ENCODE results near the gene NFE2L2.
"Not testable (repeated sequence)": the region's sequence is repeated elsewhere in the genome, so short reads cannot be mapped to it uniquely, and the experiment has no call there.

The NFE2L2 gene

DNA sequence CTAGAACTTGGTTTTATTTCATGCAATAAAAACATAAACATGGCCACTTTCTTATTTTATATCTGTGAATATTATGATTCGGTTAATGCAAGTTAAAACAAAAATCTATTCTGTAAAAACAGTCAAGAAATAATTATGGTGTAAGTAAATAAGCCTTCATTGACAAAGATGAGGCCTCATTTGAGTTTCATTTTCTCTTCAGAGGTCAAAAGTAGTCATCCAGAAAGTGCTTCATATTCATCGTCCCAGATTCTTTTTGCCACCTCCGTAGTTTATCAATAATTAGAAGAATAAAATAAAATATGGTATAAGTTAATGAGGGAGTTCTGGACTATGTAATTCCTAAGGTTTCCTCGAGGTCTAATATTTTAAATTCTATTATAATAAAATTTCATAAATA is 71.3 kb downstream of the NFE2L2 start:
- no peak for DNase-seq (ENCODE audit: low read depth)

DNA sequence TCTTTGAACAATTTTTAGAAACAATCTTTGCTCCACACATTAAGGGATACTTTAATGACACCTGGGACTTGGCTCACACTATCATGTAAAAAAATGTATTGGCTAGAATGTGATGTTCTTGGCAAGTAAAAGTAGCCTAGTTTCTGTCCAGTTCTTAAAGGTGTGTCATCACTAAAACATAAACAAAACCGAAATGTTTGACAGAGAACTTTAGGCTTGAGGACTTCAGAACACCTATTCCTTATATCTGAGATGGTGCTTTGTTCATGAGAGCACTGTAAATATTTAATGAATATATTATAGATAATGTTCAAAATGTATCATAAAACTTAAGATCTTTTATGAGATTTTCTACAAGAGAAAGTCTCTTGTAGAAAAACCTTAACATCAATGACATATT is 71.7 kb downstream of the NFE2L2 start:
- DNase-seq (ENCODE audit: low read depth): no peak

DNA sequence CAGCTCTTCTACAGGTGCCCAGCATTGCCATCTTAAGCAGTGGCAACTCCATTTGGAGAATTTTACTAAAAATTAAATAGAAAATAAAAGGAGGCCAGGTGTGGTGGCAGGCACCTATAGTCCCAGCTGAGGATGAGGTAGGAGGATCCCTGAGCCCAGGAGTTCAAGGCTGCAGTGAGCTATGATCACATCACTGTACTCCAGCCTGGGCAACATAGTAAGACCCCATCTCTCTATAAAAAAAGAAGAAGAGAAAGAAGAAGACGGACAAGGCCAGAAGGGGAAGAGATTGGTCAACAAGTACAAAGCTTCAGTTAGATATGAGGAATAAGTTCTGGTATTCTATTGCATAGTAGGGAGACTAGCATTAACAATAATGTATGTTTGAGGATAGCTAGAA is 73.6 kb downstream of the NFE2L2 start:
- no peak for DNase-seq (ENCODE audit: low read depth)

DNA sequence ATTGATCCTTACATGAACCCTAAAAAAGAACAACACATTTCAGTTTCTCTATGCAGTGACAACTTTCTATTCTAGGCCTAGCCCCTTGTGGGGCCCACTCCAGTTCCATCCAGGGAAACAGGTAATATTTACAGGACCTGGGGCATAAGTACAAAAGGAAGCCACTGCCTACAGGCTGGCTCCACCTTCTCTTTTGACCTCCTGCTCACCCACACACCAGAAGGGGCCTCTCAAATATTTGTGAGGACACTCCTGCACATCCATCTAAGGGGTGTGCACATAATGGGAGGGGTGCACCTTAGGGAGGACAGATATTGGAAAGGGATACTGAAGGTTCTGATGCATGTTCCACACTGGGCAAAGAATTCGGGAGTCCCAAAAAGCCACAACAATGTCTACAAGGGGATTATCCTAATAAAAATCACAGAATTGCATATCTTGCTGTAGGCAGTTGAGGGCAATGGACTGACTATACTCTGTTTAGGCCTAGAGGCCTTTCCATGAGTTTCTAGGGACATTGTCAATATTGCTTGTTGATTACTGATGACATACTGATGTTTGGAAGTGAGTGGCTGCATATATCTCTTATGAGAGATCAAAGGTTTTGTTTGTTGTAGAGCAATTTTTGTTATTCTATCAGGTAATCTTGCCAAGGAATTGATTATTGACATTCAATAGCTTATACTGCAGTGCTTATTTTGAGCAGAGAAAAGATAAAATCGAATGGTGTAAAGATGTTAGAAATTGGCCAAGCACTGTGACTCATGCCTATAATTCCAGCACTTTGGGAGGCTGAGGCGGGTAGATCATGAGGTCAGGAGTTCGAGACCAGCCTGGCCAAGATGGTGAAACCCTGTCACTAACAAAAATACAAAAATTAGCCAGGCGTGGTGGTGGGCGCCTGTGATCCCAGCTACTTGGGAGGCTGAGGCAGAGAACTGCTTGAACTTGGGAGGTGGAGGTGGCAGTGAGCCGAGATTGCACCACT is 75.8 kb downstream of the NFE2L2 start:
- DNase-seq (ENCODE audit: low read depth): no peak

DNA sequence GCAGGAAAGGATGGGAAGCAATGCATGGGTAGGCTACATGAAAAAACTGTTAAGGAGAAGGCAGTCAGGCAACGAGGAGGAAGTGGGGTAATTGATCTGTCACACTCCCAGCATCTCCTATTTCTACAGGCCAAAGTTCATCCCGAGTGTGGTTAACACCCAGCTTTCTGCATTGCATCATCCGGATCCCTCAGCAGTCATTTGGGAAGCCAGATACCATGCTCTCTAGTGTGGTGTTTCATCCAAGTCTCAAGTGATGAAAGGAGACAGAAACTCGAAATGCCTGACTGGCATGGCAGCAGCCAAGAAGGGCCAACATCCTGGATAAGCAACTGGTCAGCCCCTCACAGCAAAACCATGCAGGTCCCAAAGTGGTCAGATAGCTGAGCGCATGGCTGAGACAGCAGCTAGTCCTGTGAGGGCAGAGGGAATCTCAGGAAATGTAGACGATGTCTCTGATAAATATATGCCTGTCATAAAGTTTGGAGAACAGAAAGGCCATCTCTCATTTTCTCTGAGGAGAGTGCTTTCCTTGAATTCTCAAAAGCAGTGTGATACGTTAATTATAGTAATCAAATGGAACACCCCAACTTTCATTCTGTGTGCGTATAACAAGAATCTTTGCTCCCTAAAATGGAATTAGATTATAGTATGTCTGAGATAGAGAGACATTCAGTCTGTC is 76.8 kb downstream of the NFE2L2 start:
- DNase-seq (ENCODE audit: low read depth): peak; percentile 49

DNA sequence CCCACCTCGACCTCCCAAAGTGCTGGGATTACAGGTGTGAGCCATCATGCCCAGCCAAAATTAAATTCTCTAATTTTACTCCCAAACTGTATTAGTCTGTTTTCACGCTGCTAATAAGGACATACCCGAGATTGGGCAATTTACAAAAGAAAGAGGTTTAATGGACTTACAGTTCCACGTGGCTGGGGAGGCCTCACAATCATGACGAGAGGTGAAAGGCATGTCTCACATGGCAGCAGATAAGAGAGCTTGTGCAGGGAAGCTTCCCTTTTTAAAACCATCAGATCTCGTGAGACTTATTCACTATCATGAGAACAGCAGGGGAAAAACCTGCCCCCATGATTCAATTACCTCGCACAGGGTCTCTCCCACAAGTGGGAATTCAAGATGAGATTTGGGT is 78.5 kb downstream of the NFE2L2 start:
- not testable (repeated sequence) for DNase-seq (ENCODE audit: low read depth)

DNA sequence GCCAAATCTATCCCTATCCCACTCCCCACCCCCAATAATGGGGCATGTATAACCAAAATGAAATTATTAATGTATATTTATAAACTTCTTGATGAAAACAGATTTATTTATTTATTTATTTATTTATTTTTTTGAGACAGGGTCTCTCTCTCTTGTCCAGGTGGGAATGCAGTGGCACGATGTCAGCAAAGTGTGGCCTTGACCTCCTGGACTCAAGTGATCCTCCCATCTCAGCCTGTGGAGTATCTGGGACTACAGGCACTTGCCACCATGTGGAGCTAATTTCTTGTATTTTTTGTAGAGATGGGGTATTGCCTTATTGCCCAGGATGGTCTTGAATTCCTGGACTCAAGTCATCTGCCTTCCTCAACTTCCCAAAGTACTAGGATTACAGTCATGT is 79.9 kb downstream of the NFE2L2 start:
- no peak for DNase-seq (ENCODE audit: low read depth)

DNA sequence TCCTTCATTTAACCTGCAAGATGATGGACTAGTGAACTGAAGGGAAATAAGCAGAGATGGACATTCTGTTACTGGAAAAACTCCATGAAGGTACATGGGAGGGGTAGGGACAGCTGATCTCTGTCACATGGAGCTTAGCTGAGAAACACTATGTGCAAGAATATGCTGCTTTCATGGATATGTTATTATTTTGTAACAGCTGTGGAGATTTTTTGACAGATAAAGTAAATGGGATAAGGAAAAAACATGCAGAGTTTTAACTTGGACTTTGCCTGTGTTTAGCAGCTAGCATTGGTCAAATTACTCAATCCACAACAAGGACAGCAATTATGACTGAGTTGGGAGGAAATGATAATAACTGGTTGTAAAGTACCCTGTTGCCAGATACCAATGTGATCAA is 80.7 kb downstream of the NFE2L2 start:
- no peak for DNase-seq (ENCODE audit: low read depth)
